Ureter (tissue), 1 donor: Measurements from ENCODE around the gene RASL12. TPM values are rescaled to one million over a fixed set of nuclear protein-coding genes. Genes with fewer than 3 reads are reported as not detected.
"Not testable (repeated sequence)": the region's sequence is repeated elsewhere in the genome, so short reads cannot be mapped to it uniquely, and the experiment has no call there.

Experiments used
- DNase-seq: peaks from one replicate; pipeline ENCODE4 v3.0.0-alpha.2; 2020; ENCODE audit warnings: low spot score
- total RNA-seq: library from RNA; stranded (reverse); gene quantifications from one replicate; pipeline ENCODE4 v1.2.4, GENCODE V29; 2023
- donor health status: DM: yes; HTN: yes; CAD: no.

RASL12 gene
- total RNA-seq, 1 donor from 2014 or later: 32.8 TPM

DNA sequence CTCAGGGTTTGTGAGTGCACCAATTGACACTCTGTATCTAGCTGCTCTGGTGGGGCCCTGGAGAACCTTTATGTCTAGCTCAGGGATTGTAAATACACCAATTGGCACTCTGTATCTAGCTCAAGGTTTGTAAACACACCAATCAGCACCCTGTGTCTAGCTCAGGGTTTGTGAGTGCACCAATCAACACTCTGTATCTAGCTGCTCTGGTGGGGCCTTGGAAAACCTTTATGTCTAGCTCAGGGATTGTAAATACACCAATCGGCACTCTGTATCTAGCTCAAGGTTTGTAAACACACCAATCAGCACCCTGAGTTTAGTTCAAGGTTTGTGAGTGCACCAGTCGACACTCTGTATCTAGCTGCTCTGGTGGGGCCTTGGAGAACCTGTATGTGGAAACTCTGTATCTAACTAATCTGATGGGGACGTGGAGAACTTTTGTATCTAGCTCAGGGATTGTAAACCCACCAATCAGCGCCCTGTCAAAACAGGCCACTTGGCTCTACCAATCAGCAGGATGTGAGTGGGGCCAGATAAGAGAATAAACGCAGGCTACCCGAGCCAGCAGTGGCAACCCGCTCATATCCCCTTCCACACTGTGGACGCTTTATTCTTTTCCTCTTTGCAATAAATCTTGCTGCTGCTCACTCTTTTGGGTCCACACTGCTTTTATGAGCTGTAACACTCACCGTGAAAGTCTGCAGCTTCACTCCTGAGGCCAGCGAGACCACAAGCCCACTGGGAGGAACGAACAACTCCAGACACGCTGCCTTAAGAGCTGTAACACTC, 8.0 kb upstream of the RASL12 start:
- DNase-seq: not testable (repeated sequence)

DNA sequence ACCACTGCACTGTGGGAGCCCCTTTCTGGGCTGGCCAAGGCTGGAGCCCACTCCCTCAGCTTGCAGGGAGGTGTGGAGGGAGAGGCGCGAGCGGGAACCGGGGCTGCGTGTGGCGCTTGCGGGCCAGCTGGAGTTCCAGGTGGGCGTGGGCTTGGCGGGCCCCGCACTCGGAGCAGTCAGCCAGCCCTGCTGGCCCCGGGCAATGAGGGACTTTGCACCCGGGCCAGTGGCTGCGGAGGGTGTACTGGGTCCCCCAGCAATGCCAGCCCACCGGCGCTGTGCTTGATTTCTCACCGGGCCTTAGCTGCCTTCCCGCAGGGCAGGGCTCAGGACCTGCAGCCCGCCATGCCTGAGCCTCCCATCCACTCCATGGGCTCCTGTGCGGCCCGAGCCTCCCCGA, 7.2 kb upstream of the RASL12 start:
- not testable (repeated sequence) for DNase-seq

GRCh38 chr15:65072617-65073016, 4.8 kb upstream of the RASL12 start:
- DNase-seq: no peak

GRCh38 chr15:65072027-65072426, 4.2 kb upstream of the RASL12 start:
- DNase-seq: no peak

- DNase-seq: no peak
These were observed 3.6 kb upstream of the RASL12 start for GRCh38 chr15:65071381-65071811.

GRCh38 chr15:65069779-65070546, 2.2 kb upstream of the RASL12 start:
- DNase-seq: no peak

DNA sequence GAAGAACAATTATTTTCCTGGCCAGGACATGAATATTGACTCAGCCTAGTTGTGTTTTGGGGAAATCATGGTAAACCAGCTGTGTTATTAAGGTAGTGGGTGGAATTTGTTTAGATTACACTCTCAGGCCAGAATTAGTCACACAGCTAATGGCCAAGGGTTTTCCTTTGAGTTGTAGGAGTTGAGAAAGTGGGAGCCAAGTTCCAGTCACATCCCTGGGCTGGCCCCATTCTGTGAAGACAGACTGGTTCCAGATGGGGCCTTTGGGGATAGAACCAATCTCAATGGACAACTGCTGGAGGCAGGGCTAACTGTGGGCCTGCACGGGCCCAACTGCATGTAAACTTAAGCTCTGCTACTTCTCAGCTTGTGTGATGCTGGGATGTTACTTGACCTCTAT, 1.4 kb upstream of the RASL12 start:
- no peak for DNase-seq

GRCh38 chr15:65068403-65068788, 605 bp upstream of the RASL12 start:
- DNase-seq: no peak

- DNase-seq: no peak
These were observed 510 bp downstream of the RASL12 start for GRCh38 chr15:65067317-65067644.

DNA sequence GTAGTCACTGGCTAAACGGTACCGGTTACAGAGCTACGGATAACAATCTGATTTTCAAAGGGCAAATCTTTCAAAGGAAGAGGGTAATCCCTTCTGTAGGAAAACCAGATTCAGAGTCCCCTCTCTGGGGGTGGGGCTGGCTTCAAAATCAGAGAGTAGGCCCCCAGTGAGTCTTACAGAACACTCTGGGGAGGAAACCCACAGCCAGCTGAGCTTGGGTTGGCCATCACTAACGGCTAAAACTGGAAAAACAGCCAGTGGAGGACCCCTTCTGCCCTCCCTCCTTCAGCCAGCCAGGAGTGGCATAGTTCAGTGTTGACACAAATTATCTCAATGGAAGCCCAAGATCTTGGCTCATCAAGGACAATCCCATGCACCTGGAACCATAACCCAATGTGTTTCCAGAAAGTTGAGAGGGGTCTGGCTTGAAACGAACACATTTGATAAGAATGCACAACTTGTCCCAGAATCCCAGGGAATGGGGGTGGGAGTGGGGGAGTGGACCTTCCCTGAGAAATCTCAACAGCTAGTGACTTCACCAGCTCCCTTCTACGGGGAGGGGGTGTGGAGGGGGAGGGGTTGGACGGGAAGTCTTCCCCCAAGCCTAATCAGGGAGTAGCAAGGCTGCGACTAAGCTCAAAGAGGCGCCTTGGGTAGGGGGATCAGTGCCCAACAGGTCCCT, 1.0 kb downstream of the RASL12 start:
- DNase-seq: no peak

GRCh38 chr15:65066001-65066634, 1.7 kb downstream of the RASL12 start:
- no peak for DNase-seq

DNA sequence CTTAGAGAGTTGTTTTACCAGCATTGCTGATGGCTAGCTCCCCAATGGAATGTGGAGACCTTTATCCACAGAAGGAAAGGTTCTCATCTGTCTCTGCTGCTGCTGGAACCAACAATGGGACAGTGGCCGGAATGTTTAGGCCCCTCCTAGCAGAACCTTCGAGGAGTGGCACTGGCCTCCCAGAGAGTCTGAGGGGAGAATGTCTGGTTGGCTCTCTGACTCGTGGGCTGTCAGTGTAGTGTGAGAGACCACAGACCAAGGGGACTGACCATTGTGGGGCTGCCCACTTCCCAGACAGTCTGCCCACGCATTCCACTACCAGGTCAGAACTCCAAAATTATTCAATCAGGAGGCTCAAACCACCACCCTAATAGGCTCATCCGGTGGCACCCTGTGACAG, 5.1 kb downstream of the RASL12 start:
- no peak for DNase-seq

GRCh38 chr15:65062061-65062460, 5.7 kb downstream of the RASL12 start:
- no peak for DNase-seq

GRCh38 chr15:65060641-65061397, 7.0 kb downstream of the RASL12 start:
- DNase-seq: no peak

- no peak for DNase-seq
These were observed 7.7 kb downstream of the RASL12 start for GRCh38 chr15:65059931-65060596.

- DNase-seq: no peak
These were observed 8.4 kb downstream of the RASL12 start for GRCh38 chr15:65059369-65059750.

DNA sequence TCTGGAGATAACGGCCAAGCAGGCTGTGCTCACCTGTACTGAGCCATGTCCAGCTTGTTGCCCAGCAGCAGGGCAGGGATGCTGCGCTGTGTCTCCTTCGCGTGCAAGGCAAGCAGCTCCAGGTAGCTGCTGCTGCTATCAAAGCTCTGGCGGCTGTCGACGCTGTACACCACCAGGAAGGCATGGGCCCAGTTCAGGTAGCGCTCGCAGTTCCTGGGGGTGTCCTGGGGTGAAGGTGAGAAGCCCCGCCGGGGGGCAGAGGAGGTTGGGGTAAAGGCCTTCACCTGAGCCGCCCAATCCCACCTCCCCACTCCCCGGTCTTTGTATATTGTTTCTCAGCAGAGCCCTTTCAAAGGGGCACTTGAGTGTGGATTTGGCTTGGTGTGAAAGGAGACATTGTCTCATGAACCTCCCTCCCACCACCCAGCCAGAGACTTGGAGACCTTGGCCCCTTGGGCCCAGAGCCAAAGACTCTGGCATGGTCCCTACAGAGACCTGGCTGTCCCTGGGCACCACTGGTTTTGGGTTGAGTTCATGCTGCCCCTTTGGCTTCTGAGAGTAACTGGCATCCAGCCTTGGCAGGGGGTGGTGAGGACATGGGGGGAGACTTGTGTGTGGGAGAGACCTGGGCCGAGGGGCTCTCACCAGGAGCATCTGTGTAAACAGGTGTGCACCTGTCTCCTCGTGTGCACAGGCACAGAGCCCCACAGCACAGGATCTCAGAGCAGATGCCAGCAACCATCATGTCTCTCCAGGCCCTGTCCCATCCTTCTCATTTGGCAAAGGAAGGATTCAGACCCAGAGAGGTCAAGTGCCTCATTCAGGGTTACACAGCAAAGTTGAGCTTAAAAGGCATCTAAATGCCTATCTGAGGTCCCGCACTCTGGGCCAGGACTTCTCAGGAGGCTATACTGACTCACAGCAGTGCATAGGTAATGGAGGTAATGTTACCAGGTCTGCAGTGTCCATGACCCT, 9.1 kb downstream of the RASL12 start:
- DNase-seq: no peak

GRCh38 chr15:65057549-65057940, 10.2 kb downstream of the RASL12 start:
- DNase-seq: no peak

DNA sequence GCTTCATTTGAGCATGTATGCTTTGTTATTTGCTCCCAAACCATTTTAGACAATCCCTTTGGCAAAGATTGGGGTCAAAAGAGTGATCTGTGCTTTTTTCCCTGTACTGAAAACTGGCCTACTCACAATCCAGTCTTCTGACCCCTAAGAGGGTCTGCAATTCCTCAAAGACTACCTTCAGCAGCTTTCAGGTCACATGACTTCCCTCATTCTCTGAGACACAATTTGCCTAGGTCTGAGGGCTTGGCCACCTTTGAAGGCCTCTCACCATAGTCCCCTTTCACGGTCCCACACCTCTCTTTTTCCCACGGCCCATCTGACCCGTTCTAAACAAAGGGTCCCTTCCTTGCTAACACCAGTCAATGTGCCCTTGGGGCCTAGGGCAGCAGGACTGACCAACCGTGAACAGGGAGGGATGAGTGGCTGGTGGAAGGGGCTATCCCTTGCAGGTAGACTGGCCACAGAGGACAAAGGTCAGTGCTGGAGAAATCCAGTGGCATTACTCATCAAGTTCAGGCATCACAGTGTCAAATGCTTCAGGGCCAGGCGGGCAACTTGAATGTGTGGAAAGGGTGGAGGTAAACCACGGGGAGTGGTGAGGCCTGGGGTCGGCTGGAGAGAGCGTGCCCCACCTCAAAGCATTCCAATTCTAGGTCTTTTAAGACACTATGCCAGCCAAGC, 10.8 kb downstream of the RASL12 start:
- DNase-seq: no peak
